Inferior parietal cortex (tissue), 1 donor: ENCODE data around the gene CDC42EP2.

Experiments used
- DNase-seq: peaks from one replicate; pipeline ENCODE4 v3.0.0-alpha.2; 2016; ENCODE audit errors: extremely low spot score

The CDC42EP2 gene

DNA sequence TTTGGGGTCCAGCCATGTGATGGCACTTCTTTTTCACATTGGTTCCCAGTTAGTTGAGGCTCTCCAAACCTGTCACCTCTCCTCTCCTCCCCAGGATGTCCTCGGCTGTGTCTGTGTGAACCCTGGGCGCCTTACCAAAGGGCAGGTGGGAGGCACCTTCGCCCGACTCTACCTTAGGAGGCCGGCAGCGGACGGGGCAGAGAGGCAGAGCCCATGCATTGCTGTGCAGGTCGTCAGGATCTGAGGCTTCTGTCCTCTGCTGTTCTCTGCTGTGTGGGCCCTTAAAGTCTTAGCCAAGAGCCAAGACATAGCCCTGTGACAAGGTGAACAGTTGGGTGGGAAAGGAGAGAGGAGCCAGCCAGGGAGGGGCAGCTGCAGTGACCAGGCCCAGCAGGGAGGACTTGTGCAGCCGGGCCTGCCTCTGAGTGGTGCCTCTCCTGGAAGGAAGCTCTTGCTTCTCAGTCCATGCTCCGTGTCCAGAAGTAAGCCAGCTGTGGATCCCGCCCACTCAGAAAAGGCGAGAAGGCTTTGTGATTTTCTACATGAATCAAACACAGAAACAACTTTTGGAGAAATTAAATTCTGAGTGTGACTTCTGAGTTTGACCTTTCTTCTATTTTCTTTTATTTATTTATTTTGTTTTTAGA is 17.5 kb upstream of the CDC42EP2 start:
- DNase-seq, result no peak

DNA sequence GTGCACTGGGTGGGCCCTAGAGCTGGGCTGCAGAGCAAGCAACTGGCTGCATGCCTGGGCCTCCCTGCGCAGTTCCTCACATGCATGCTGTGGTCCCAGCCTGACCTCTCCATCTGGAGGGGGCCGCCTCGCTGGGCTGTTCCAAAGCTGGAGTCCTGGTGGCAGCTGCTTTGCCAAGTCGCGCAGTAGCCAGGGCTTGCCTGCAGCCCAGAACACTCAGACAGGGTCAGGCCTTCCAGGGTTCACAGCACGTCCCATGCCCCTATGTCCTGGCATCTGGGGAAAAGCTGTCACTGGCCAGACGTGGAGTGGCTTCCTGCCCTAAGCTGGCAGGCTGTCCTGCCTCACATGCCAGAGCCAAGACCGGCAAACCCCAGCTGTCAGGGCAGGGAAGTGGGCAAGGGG is 16.5 kb upstream of the CDC42EP2 start:
- no peak for DNase-seq

DNA sequence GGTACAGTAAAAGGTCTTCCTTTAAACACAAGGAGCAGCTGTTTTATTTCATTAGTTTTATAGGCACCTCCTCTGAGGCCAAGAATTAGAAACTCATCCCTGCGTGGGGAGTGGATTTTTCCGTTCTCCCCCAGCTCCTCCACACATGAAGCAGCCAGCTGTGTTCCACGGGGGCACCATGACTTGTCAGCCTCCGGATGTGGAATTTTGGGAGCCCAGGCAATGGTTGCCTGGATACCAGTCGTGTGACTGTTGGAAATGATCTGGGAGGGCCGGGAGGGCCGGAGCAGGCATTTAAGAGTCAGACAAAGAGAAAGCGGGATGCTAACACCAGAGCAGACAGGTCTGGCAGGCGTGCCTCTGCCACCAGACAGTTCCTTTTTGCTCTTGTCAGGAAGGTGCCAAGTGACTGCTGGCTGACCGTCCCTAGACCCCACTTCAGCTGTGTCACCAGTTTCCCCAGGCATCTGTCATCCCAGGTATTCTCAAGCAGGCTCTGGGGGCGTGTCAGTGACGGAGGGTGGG is 15.9 kb upstream of the CDC42EP2 start:
- peak; percentile 64 for DNase-seq

DNA sequence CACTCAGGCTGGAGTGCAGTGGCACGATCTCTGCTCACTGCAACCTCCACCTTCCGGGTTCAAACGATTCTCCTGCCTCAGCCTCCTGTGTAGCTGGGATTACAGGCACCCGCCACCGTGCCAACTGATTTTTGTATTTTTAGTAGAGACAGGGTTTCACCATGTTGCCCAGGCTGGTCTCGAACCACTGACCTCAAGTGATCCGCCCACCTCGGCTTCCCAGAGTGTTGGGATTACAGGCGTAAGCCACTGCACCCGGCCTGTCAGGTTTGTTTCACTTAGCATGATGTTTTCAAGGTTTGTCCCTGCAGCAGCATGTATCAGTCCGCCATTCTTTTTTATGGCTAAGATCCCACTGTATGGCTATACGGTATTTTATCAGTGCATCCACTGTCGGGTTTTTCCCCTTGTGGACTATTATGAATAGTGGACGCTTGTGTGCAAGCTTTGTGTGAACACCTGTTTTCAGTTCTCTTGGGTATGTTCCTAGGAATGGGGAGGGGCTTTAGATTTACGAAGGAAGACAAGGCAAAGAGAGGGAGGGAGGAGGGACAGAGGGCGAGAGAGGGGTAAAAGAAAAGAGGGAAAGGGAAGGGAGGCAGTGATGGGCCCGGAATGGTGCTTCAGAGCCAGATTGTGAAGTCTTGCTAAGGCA is 13.9 kb upstream of the CDC42EP2 start:
- no peak for DNase-seq

DNA sequence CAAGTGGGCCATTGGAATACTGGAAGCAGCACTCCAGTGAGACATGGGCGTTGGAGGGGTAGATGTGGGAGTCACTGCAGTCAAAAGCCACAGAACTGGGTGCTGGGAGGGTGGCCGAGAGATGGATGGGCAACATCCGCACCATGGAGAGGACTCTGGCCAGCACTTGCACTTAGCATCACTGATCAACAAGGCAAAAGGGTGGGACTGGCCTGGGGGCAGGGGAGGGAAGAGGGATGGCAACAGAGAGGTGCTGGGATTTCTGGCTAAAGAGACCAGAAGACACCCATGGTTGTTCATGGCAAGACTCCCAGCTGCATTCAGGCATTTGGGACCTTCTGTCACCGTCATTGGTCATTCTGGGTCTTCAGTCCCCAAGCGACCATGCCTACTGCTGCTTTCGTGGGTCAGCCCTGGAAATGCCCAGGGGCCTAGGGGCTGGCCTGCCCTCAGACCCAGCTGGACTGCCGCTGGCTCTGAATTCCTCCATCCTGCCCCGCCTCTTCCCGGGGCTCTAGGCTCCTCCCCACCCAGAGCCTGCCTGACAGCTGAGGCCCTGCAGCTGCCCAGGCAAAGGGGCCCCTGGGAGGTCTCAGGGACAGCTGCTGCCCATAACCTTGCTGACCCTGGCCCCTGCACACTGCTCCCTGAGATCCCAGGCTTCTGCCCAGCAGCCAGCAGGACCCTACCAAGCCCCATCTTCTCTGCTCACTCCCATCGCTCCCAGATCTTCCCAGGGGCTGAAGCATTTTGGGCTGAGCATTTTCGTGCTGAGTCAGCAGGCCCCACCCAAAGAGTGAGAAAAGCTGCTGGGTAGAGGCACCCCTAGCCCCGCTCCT is 13.0 kb upstream of the CDC42EP2 start:
- DNase-seq, result no peak

DNA sequence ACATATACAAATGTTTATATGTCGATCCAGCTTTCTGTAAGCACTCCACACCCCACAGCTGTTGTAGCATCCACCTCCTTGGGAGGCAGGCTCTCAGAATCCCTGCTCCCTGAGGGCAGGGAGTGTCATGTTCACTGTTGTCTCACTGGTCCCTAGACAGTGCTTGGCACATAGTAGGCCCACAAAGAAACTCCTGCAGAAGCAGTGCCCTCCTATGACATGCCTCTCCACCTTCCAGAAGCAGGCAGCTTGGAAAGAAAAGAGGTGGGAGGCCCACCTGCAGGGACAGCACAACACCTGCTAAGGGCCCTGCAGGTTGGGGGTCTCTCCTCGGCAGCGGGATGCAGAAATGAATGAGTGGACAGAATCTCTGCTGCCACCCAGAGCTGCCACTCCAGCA is 11.1 kb upstream of the CDC42EP2 start:
- DNase-seq, result no peak

DNA sequence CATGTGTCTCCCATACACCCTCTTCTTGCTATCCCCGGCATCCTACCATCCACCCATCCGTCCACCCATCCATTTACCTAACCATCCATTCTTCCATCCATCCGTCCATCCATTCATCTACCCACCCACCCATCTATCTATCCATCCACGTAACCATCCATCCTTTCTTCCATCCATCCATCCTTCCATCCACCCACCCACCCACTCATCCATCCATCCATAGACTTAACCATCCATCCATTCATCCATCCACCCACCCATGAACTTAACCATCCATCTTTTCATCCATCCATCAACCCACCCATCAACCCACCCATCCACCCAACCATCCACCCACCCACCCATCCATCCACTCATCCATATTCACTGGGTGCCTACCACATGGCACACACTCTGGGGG is 10.6 kb upstream of the CDC42EP2 start:
- no peak for DNase-seq

DNA sequence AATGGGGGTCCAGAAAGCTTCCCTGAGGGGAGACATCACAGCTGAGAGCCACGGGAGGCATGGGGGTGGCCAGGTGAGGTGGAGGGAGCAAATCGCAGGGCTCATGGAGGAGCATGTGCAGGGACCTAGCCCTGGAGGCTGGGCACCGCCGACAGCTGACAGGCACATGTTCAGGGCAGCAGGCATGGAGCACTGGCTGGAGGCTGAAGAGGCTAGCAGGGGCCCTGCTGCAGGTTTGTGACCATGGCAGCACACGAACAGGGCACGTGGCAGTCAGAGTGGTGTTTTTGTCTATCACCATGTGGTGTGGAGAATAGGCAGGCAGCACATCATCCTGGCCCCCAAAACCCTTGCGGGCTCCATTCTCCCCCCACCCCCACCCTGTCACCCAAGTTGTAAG is 10.1 kb upstream of the CDC42EP2 start:
- no peak for DNase-seq

DNA sequence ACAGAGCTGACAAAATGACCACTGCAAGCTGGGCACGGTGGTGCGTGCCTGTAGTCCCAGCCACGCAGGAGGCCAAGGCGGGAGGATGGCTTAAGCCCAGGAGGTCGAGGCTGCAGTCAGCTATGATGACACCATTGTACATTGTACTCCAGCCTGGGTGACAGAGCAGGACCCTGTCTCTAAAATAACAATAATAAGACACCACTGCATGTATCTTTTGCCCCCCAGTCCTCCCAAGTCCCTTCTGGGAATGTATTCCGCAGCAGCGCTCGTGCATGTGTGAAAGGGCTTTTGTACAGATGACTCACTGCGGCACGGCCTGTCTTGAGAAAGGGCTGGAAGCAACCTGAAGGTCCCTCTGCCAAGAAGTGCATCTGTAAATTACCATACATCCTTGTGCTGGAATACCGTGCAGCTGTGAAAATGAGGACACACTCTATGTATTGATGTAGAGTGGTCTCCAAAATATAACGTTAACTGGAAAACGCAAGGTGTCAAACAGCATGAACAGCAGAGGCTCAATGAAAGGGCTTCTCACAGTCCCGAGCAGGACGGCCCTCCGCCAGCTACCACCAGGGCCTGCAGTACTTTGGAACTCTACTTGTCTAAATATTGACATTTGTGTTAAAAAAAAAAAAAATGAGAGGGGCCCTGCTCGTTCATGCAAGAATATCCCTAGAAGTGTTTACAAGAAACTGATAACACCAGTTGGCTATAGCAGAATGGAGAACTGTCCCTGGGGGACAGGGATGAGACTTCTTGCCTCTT is 9.0 kb upstream of the CDC42EP2 start:
- DNase-seq, result no peak

DNA sequence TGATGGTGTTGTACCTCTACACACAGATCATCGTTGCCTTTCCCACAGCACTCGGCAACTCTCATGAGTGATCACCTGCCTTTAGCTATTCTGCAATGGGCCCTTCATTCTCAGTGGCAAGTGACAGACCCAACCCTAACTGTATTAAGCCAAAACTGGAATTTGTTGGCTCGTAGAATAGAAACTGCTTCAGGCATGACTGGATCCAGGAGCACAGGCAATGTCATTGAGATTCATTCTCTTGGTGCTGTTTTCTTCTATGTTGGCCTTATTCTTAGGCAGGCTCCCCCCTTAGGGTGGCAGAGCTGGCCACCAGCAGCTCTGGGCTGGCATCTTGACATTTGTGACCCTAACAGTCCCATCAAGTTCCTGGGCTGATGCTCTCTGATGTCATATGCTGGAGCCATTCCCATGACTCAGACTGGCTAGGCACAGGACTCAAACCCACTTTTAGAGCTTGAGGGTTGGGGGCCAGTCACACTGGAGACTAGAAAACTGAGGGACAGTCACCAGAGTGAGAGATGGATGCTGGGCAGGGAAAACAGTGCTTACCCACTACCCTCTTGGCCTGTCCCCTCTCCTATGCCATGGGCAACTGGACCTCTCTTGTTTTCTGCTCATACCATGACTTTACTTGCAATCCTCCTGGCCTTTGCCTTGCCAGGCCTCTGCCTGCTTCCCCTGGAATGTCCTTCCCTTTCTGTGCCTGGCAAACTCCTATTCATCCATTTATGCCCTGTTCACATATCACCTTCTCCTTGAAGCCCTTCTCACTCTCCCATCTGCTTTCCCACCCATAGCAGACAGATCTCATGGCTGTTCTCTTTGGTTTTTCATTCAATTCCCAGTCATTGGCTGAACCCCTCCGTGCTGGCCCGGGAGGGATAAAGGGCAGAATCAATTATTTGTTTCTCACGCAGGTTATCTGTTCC is 7.1 kb upstream of the CDC42EP2 start:
- no peak for DNase-seq

DNA sequence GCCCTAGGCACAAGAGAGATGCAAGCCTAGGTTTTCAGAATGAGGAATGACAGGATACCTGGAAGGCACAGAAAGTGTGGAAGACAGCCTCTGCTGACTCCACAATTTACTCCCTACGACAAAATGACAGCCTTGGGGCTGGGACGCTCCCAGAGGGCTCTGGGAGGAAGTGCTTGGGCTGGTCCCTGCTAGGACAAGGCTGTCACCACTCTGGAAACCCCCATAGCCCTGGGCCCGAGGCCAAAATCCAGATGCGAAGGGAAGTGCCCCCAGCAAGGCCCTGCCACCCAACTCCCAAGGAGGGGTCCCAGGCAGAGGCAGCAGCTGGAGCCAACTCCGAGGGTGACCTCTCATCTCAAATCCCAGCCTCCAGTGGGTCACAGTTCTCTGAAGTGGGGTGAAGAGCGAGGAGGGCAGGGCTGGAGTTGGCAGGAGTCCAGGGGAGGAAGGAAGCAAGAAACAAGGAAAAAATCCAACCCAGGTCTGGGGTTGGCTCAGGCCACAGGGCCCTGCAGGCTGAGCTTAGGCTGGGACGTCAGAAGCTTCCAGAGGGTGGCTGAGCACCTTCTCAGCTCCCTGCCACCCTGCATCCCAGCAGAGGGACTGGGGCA is 6.3 kb upstream of the CDC42EP2 start:
- no peak for DNase-seq

DNA sequence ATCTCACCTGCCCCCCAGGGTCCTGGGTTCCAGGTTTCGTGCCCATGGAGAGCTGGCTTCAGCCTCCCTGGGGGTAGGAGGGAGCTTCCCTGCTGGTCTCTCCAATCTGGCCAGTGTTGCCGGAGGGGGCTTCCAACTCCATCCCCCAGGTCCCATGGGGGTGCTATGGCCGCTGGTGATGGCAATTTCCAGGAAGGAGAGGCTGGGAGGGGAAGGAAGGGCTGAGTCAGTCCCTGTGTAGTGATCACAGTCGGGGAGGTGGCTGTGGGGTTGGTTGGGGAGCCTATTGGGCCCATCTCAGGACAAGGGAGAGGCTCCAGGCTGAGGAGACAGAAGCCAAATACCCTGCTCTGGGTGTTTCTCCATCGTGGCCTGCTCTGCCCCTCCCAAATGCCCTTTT is 5.7 kb upstream of the CDC42EP2 start:
- no peak for DNase-seq

DNA sequence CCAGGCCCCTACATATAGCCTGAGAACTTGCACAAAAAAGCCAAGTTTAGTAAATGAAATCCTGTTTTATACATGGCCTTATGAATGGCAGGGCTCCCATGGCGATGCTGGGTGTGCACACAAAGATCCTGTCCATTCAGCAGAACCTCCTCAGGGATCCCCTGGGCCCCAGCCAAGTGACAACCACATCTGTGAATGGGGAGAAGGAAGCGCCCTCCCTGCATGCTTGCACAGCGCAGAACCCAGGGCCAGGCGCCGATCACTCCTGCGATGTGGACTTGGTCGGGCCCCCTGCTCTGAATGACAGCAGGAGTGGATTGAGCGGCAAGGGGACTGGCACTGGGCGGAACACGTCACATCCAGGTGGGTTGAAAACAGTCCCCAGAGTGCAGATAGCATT is 4.5 kb upstream of the CDC42EP2 start:
- DNase-seq, result no peak

DNA sequence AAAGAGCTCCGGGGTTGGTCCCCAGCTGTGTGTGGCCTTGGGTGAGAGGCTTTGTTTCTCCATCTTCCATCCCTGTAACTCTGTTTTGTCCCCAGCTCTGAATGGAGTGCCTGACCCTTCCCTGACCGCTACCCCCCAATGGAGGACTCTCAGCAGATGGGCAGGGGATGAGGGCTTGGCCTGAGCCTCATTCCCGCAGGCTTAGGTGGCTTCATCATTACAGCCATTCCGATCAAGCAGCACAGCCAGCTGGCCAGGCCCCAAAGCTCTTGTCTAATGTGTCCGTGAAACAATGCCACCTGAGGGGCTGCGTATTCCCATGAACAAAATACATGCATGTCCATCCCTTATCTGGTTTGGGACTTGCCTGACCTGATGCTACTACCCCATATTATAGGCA is 3.9 kb upstream of the CDC42EP2 start:
- no peak for DNase-seq

DNA sequence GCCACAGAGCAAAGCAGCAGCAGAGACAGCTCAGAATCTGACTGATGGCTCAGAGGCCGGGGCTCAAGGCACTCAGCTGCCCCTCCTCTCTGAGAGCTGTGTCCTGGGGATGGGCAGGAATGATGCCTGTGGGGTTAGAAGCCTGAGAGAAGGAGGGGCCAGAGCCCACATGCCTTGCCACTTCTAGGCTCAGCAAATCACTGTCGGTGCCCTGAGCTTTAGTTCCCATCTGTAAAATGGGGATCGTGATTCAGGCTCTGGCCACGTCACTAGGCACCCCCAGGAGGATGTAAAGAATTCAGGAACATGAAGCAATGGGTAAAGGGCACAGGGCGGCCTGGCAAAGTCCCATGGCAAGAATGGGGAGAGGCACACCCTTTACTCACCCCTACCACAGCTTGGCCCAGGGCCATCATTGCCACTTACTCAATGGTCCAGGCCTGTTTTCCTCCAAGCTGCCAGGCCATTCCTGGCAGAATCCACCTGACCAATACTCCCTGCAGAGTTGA is 3.4 kb upstream of the CDC42EP2 start:
- DNase-seq, result no peak

DNA sequence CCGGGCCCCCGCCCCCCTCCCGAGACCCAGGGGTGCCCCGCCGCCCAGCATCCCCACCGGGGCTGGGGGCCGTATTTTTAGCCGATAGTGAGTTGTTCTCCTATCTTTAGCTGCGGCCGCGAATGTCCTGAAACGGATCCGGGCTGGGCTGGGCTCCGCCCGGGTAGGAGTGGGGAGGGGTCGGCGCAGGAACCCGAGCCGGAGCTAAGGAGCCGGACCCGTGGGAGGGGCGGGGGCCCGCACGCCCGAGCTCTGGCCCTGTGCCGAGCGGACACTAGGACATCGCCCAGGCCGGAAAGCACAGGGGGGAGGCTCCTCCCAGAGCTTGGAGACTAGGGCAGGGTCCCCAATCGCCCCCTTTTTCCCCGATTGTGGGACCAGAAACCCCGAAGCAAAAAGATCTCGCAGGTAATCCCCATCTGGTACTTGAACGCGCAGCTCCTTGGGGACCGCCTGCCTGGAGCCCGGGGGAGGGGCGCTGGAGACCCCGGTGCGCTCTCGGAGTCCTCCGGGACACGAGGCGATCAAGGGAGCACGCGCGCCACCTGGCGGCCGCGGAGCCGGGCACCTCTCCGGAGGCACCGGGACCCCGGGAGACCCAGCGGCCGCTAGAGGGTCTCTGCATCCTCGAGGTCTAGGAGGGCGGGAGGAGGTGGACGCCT is 669 bp downstream of the CDC42EP2 start:
- peak; percentile 78 for DNase-seq

DNA sequence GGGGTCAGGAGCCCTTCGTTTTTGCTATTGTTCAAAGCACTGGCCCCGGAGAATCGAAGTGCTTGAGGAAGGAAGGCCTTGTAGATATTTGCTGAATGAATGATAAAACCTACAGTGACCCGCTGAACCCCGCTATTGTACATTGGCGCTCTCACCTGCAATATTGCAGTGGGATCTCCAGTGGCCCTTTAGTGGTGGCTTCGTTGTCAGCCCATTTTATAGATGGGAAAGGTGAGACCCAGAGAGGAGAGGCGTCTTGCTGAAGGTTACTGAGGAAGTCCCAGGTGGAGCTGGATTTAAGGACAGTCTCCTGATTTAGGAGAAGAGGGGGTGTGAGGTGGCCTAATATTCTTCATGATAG is 1.2 kb downstream of the CDC42EP2 start:
- no peak for DNase-seq

DNA sequence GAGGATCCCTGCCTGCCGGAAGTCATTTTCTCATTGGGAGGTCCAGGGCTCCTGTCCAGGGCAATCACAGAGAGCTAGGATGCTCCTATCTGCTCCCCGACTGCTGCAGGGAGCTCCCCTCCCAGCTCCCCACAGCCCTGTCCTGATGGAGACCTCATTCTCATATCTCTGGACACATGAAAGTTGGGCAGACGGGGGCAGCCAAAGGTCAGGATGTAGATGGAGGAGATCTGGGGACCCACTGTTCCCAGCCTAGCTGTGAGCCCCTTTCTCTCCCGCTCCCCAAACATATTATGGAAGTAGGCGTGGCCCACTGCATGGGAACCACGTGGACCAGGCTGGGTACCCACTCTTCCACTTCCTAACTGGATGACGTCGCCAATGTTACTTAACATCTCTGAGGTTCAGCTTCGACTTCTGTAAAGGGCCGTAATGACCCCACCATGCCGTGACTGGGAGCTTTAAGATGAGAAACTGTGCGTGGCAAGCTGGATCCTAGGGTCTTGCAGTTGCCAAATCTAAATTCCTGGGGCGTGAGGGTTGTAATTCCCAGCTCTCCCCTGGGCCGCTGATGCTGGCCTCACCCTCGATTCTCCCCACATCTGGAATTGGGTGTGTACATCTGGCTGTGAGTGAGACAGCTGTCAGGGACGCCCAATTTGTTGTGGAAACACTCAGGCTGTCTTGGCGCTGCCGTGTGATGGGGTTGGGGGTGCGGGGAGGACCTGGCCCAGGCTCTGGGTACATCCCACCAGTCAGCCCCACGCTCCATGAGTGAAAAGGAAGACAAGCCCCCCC is 1.8 kb downstream of the CDC42EP2 start:
- DNase-seq, result no peak
